ENCODE data around the gene FCN3.

Gene FCN3

DNA sequence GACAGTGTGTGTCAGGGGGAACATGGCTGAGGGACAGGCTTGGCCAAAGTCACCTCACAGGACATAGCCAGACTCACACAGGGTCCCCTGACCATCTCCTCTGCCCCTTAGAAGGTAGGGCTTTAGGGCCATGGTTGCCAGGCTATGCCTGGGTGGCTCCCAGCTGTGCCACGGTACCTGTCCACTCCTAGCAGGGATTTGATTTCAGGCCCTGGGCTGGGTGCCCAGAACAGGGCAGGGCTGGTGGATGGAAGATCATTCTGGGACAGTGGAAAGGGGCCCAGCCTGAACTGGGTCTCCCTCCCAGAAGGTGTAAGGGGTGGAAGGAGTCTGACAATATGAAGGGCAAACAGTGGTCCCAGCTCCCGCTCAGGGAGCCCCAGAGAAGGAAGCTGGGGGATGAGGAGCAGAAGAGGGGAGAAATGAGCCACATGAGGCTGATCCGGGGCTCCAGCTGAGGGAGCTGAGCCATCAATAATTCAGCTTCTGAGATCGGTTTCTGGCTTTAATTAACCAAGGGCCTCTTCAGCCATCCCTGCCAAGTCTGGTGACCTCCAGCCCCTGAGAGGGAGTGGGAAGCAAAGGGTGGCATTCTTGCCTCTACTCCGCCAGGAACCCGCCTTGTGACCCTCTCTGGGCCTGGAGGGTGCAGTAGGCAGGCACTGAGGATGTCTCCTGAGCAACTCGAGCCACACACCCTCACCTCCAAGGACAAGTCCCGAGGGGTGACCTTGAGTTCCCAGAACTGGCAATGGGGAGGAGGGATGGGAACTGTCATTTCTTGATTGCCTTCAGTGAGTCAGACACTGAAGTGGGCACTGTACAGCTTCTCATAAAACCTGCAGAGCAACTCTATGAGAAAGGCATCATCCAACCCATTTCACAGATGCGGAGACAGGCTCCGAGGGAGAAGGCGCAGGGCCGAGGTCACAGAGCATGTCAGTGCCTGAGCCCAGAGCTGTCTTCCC is 6.4 kb upstream of the FCN3 start:
- TF ChIP-seq, protein P1, sequence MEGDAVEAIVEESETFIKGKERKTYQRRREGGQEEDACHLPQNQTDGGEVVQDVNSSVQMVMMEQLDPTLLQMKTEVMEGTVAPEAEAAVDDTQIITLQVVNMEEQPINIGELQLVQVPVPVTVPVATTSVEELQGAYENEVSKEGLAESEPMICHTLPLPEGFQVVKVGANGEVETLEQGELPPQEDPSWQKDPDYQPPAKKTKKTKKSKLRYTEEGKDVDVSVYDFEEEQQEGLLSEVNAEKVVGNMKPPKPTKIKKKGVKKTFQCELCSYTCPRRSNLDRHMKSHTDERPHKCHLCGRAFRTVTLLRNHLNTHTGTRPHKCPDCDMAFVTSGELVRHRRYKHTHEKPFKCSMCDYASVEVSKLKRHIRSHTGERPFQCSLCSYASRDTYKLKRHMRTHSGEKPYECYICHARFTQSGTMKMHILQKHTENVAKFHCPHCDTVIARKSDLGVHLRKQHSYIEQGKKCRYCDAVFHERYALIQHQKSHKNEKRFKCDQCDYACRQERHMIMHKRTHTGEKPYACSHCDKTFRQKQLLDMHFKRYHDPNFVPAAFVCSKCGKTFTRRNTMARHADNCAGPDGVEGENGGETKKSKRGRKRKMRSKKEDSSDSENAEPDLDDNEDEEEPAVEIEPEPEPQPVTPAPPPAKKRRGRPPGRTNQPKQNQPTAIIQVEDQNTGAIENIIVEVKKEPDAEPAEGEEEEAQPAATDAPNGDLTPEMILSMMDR (conservative IDR thresholded peaks at IDR 0.05; ENCODE audit: low read depth), result no peak
- CTCF ChIA-PET, result interaction anchor here (0.7 to 2.7 kb wide), 3 partner anchors 15 to 374 kb away, joined by 3 to 15 read pairs (median 12); no protein-coding TSS in a partner anchor
- peak overlapping the region; percentile 78 for H3K27ac ChIP-seq
- POLR2A ChIA-PET (ENCODE audit: low non-redundant PET), result interaction anchor here (0.6 kb wide), 2 partner anchors 14 to 72 kb away, joined by 3 to 4 read pairs; no protein-coding TSS in a partner anchor
- no peak for DNase-seq (ENCODE audit: low spot score)

DNA sequence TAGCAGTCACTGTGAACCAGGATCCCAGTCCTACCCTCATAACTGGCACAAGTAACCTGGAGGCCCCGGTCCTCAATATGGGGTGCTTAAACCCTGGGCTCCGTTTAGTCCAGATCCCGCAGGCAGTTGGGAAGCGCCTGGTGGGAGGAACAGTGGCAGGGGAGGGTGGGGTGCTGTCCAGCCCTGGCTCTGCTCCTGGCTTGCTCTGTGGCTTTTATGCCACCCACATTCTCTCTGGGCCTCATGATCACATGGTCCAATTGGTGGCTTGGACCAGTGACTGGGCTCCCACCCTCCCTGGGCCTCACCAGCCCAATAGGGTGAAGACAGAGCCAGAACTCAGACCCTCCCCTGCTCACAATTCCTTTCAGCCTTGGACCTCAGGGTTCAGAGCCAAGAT is 5.6 kb upstream of the FCN3 start:
- TF ChIP-seq, protein P1 (conservative IDR thresholded peaks at IDR 0.05; ENCODE audit: low read depth), result no peak
- ChIA-PET POLR2A (ENCODE audit: low non-redundant PET) (interaction anchor here (1.1 kb wide), 1 partner anchor 13 kb away, joined by 4 read pairs; the partner anchor contains the start of gene MAP3K6), CTCF (interaction anchor here (1.4 kb wide), 1 partner anchor 15 kb away, joined by 3 read pairs; no protein-coding TSS in a partner anchor)
- no peak for DNase-seq (ENCODE audit: low spot score)
- peak overlapping the region; percentile 78 for H3K27ac ChIP-seq

DNA sequence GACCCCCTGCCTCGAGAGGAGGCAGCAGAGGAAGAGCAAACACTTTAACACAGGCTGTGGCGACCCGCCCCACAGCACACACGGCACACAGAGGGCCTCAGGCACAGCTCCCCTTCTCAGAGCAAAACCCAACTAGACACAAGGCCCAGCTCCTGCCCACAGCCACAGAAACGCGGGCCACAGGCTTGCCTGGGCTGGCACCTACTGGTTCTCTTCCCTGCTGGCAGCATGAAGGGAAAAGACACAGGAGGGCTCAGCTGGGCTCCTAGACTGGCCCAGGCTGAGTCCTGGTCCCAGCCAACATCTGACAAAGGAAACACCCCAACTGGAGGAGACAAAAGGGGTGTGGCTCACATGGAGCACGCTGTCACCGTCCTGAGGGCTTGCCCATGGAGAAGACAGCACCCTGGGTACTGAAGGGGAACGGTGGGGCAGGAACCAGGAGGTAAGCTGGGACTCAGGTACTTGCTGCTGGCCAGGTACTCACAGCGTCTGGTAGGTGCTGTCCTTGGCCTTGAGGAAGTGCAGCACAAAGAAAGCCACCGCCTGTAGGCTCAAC is 5.0 kb upstream of the FCN3 start:
- ChIA-PET POLR2A (ENCODE audit: low non-redundant PET) (interaction anchor here (1.1 kb wide), 1 partner anchor 13 kb away, joined by 4 read pairs; the partner anchor contains the start of gene MAP3K6), CTCF (interaction anchor here (0.8 to 1.4 kb wide), 2 partner anchors 16 to 83 kb away, joined by 3 read pairs; no protein-coding TSS in a partner anchor)
- peak overlapping the region; percentile 78 for H3K27ac ChIP-seq
- TF ChIP-seq, protein P1 (conservative IDR thresholded peaks at IDR 0.05; ENCODE audit: low read depth), result no peak
- DNase-seq (ENCODE audit: low spot score), result no peak

DNA sequence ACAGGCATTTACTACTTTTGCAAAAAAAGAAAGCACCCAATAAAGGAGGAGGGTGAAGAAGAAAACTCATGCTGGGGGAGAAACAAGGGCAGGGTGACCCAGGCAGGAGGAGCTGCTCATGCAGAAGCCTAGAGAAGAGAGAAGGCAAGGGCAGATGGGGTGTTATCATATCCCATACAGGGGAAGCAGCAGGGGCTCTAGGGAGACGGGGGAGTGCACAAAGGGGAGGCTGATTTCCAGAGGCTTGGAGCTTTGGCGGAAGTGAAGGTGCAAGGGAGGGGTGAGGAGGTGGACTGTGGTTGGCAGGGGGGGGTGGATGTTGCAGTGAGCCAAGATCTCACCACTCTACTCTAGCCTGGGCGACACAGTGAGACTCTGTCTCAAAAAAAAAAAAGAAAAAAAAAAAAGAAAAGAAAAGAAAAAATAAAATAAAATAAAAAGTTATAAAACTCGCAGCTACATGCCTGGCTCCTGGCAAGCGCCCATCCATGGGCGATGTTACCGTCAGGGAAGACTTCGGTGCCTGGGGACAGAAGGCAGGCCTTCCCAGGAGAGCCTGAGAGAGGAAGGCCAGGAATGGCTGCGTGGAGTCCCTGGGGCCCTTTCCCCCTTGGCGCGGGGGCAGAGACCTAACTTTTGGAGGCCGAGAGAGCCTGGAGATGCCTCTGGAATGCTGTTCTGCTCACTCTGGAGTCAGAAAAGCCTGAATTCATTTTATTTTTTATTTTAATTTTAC is 3.3 kb upstream of the FCN3 start:
- peak overlapping the region; percentile 78 for H3K27ac ChIP-seq
- ChIA-PET CTCF (interaction anchor here (0.6 kb wide), 1 partner anchor 82 kb away, joined by 4 read pairs; no protein-coding TSS in a partner anchor), POLR2A (ENCODE audit: low non-redundant PET) (interaction anchor here (1.1 kb wide), 1 partner anchor 13 kb away, joined by 3 read pairs; no protein-coding TSS in a partner anchor)
- TF ChIP-seq, protein P1 (conservative IDR thresholded peaks at IDR 0.05; ENCODE audit: low read depth), result no peak
- no peak for DNase-seq (ENCODE audit: low spot score)

DNA sequence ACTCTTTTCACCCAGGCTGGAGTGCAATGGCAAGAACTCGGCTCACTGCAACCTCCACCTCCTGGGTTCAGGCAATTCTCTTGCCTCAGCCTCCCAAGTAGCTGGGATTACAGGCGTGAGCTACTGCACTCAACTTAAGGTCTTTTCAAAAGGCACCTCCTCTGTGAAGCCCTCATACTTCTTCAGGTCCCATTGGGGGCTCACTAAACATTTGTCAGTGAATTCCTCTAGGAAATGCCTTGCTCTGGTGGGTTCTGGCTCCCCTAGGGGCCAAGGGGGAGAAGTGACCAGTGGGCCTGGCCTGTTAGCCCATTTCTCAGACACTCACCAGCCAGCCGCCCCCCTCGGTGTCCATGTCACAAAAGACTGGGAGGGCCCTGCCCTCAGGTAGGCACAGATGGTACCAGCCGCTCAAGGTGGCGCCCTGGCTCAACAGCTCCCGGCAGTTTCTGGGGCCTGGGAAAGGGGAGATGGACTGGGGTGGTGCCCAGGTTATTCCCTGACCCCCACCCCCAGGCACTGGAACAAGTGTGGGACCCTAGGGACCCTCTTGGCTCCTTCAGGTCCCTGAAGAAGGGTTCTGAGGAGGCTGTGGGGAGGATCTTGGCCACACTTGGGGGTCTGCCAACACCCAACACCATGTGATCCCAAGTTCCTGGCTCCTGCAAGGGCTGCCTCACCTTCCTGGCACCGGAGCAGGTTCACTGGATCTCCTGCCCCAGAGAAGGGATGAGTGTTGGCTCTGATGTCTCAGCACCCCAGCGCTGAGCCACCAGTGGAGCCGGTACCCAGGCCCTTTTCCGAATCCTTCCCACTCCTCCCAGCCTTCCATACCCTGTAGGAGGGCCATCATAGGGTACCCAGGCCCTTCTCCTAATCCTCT is 1.6 kb downstream of the FCN3 start:
- ChIA-PET POLR2A (ENCODE audit: low non-redundant PET) (no interaction called here), CTCF (interaction anchor here (0.6 kb wide), 2 partner anchors 22 to 234 kb away, joined by 4 to 5 read pairs; no protein-coding TSS in a partner anchor)
- no peak overlapping the region; the same call in 1 of the 2 replicates for H3K27ac ChIP-seq
- no peak for DNase-seq (ENCODE audit: low spot score)
- TF ChIP-seq, protein P1 (conservative IDR thresholded peaks at IDR 0.05; ENCODE audit: low read depth), result no peak

All from RWPE1 (cell line).